Retina (tissue), 1 donor: ENCODE results near the gene BTBD9.

Experiments
- DNase-seq: peaks from one replicate; pipeline ENCODE4 v3.0.0-alpha.2; 2016

Gene BTBD9

DNA sequence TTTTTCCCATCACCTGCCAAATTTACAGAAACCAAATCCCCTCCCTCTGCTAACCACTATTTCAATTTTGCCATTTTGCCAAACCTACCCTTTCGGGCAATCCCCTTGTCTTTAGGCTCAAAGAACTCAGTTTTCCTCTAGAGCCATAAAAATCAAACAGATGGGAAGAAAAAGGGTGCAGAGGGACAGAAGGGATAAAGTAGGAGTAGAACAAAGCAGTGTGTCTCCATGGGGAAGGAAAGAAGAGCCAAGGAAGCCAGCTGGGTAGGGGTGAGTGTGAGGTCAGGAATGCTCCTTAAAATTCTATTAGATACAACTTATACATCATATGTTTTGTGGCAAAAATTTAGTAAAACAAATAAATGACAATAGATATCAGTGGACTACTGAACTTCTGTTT, 316.5 kb downstream of the BTBD9 start:
- no peak for DNase-seq

DNA sequence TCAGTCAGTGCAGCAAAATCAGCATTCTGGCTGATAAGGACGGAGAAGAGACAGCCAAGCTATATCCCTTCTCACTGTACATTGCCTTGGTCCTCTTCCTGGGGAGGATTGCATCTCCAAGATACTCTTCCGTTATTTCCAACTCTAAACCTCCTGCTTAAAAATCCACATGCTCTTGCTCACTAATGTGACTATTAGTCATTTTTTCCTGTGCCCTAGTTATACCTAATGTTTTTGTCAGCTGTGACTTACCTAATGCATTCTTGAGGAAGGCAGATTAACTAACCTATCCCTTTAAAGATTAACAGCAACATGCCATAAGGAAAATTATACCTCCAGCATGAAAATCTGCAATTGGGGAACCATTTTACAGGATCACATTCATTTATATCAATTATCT, 317.6 kb downstream of the BTBD9 start:
- DNase-seq, result no peak

DNA sequence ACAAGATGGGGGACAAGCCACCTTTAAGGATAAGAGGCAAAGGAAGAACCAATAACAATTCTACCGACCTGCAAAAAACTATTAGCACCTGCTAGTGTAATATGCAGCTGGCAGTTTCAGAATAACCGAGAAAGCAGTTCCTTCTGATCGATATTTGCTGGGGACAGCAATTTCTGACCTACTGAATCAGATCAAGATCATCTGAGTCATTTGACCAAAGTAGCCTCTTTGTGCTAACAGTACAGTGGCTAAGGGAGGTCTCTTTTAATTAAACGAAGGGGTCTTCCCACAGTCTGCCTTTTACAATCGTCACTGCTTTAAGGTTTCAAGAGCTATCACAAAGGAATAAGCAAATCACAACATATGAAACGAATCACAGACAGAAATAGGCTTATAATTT, 318.9 kb downstream of the BTBD9 start:
- no peak for DNase-seq

DNA sequence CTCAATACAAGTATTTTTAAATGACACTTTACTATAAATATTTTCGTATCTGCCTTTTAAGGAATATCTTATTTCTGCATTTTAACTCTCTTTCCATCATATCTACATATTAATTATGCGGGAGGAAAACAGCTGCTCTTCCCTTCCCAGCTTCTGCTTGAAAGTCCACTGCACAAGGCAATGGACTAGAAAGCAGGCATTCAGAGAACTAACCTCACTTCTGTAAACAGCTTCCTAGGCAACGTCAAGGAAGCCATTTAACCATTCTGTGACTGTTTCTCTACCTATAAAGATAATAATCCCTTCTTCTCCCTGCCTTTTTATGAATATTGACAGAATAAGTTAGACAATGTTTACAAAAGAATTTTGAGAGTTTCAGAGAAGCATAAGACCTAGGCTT, 319.4 kb downstream of the BTBD9 start:
- no peak for DNase-seq

DNA sequence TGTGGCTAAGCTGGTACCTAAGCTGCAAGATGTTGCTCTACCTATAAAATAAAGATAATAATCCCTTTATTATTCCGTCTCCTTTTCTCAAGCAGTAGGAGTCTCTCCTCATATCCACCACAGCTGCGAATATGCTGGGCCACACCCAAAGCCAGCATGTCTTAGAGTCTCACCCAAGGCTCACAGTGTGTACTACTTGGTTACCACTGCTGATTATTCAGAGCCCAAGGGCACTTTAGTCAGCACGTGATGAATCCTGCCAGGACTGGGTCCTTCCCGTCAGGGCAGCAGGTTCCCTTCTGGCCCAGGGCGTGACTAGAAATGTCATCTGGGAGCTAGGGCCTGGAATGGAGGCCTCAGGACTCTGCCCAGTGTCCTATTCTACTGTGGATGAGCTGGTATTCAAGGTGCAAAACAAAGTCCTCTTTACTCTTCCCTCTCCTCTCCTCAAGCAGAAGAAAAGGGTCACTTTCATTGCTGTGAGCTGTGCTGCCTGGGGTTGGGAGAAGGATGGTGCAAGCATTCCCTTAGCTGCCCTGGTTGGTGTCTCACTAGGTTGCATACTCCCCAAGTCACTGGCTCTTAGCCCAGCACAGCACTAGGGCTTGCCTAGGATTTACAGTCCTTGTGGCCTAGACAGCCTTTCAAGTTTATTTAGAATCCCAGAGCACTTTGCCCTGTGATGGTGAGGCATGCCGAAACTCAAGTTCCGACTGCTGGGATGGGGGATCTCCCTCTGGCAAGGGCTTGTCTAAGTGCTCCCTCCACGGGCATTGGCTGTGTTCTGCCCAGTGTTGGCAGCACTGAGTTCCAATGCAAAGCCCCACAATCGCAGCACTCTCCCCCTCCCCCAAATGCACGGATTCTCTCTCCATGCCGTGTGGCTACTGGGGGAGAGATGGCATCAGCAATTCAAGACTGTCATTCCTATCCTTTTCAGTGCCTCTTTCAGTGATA, 320.2 kb downstream of the BTBD9 start:
- DNase-seq, result no peak

DNA sequence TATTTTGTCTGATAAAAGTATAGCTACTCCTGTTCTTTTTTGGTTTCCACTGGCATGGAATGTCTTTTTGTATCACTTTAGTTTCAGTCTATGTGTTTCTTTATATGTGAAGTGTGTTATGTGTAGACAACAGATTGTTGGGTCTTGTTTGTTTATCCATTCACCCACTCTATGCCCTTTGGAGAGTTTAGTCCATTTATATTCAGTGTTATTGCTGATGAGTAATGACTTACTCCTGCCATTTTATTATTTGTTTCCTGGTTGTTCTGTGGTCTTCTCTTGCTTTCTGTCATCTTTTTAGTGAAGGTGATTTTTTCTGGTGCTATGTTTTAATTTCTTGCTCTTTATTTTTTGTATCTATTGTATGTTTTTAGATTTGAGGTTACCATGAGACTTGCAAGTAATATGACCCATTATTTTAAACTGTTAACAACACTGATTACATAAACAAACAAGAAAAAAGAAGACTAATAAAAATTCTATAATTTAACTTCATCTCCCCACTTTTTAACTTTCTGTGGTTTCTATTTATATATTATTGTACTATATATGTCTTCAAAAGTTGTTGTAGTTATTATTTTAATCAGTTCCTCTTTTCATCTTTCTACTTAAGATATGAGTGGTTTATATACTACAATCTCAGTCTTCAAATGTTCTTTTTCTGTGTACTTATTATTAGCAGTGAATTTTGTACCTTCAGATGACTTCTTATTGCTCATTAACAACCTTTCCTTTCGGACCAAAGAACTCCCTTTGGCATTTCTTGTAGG, 323.4 kb downstream of the BTBD9 start:
- no peak for DNase-seq

DNA sequence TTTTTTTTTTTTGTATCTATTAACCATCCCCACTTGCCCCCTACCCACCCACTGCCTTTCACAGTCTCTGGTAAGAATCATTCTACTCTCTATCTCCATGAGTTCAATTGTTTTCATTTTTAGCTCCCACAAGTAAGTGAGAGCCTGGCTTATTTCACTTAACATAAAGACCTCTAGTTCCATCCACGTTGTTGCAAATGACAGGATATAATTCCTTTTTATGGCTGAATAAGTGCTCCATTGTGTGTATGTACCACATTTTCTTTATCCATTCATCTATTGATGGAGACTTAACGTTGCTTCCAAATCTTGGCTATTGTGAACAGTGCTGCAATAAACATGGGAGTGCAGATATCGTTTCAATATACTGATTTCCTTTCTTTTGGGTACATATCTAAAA, 328.5 kb downstream of the BTBD9 start:
- DNase-seq, result no peak

DNA sequence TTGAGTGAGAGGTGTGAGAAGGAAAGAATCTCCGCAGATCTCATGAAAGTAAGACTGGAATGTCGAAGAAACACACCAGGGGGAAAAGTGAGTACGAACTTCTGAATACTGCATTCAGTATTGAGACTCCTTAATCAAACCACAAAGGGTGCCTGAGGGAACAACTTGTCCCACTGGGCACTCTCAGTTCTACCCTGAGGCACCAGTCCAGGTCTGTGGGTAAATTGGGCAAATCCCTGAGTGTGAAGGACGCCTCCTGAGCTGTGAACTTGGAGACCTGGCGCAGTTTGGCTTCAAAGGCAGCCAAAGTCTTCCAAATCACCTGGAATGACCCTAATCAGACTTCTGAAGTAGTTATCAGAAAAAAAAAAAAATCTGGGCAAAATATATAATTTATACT, 329.7 kb downstream of the BTBD9 start:
- no peak for DNase-seq

DNA sequence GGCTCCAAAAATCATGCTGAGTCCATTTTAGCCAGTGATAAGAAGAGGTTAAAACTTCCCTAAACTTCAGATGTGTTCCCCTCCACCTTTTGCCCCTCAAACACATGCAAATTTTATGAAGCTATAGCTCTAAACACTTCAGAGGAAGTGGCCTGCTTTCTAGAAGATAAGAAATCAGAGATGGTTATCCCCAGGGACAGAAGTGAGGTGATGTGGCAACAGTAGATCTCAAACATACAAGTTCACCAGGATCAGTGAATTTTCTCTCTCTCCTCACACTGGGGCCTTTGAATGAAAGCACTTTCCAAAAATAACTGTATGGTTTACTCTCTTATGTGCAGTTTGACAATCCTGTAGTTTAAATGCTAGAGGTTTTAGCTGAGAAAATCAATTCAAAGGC, 332.0 kb downstream of the BTBD9 start:
- DNase-seq, result no peak

DNA sequence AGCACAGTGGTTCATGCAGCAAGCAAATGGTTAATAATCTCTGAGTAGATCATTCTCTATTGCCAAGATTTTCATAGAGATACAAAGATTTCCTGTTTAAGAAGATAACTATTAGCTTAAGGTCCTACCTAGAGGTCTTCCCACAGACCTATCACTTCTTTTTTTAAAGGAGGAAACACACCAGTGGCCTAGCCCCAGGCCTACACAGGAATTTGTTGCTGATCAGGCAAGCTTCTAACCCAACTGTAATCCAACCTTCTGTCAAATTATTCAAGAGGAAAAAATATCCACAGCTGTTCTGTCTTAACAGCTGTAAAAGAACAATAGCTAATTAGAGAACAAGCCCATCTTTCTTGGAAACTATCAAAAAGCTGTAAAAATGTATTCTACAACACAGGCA, 332.8 kb downstream of the BTBD9 start:
- no peak for DNase-seq

DNA sequence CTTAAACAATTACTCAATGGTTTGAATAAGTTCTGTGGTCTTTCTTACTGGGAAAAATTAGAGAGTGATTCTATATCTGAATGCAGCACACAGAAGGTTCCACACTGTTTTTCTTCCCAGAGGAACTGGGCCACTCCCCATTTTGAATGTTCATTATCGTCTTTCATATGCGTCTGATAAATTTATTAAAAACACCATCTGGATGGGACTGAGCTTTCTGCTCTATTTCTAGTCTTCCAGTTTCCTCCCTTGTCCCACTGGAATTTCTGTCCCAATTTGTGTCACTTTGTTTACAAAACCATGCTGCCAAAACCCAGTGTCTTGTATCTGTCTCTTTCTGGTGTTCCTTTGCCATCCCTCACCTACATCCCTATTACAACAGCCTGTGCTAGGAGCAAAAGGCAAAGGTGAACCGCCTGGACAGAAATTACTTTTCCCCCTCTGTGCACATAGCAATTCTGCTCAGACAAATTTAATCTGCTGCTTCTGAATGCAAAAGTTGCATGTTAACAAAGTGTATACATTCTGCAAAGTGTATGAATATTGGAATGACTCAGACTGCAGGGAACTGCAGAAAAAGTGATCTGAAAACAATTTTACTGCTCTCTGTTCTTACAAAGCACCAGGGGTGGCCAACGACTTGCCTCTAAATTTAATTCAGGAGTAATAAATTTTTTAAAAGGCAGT, 333.6 kb downstream of the BTBD9 start:
- no peak for DNase-seq

DNA sequence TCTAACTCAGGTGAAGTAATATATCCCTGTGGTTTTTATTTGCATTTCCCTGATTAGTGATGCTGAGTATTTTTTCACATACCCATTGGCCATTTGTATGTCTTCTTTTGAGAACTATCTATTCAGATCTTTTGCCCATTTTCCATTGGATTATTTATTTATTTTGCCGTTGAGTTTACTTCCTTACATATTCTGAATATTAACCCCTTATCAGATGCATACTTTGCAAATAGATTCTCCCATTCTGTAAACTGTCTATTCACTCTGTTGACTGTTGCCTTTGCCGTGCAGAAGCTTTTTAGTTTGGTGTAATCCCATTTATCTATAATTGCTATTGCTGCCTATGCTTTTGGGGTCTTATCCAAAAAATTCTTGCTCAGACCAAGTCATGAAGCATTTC, 336.9 kb downstream of the BTBD9 start:
- DNase-seq, result no peak

DNA sequence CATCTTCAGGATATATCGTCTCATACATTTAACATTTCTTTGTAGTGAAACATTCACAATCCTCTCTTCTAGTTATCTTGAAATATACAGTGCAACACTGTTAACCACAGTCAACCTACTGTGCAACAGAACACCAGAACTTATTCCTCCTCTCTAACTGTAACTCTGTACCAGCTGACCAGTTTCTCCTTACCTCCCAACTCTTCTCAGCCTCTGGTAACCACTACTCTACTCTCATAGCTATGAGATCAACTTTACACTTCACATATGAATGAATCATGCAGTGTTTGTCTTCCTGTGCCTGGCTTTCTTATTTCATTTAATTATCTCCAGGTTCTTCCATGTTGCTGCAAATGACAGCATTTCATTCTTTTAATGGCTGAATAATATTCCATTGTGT, 337.6 kb downstream of the BTBD9 start:
- DNase-seq, result no peak

DNA sequence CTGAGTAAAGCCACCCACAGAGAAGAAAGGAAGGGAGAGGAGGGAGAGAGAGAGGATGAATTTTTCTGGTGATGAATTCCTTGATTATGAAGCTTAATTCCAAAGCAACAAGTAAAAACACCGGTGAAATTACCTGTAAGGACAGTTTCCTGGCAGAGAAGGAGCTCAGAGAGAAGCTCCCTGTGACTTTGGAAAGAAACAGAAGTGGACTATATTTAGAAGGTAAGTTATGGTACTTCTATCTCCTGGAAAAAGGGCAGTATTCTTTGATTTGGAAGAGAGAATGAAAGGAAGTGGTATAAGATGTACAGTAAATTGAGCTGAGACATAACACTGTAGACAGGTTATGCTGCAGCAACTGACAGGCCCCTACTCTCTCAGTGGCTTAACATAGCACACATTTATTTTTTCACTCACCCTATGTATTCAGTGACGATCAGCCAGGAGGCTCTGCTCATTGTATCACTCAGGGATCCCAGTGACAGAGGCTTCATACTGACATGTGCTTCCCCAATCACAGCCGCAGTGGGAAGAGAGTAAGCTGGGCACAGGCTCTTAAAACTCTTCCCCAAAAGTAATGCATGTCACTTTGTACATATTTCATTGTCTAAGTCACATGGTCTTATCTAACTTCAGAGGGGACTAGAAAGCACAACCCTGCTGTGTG, 349.5 kb downstream of the BTBD9 start:
- no peak for DNase-seq

DNA sequence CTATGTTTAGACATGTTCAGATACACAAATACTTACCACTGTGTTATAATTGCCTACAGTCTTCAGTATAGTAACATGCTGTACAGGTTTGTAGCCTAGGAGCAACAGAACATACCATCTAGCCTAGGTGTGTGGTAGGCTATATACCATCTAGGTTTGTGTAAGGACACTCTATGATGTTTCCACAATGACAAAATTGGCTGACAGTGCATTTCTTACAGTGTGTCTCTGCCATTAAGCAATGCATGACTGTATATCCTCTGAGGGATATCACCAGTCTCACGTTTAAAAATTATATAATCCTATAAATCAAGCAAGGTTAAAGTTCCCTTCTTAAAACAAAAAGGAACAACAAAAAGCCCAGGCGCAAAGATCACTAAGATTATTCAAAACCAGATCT, 352.2 kb downstream of the BTBD9 start:
- no peak for DNase-seq

DNA sequence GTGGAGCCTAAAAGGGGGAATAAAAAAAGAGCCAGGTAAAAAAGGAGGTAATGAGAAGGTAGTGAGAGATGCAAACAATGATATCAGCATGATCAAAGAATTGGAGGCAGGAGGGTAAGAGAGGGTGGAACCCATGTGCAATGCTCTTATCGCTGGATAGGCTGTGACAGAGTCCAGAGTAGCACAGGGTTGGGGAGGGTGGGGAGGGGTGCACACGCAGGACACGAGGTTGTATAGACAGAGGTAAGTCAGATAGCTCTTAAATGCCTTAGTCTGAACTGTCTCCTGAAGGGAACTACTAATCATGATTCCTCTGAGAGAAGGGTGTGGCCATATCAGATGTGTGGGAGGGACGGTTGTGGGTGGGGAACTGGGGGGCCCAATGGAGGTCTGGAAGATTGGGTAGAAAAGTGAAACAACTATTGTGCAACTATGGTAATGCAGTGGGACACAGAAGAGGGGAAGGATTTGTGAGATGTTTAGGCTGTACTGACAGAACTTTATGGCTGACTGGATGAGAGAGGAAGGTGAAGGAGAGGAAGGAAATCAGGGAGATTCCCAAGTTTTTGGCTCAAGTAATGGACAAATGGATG, 354.8 kb downstream of the BTBD9 start:
- DNase-seq, result no peak

DNA sequence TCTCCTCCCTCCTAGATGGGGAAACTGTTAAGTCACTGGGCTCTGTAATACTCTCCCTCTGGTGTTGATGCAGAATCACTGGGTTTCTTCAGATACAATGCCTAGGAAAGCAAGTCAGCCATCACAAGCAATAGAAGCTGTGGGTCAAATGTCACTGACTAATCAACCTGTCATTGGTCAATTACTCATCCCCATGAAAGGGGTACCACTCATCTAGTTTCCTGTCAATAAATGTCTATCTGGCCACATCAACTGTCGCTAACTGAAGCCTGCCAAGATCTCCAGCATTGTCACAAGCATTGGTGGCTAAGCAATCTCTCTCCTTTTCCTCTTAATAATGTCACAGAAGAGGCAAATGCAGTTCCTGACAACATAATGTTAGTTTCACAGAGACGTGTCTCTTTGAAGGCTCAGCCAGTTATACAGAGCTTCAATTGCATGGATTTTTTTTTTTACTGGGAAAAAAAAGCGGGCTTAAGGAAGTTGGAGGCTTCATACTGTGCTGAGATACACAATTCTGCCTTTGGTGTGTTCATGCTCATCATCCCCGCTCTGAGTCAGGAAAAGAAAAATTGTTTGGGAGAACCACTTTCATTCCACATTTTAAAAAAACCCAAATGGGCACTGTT, 355.9 kb downstream of the BTBD9 start:
- DNase-seq, result no peak

DNA sequence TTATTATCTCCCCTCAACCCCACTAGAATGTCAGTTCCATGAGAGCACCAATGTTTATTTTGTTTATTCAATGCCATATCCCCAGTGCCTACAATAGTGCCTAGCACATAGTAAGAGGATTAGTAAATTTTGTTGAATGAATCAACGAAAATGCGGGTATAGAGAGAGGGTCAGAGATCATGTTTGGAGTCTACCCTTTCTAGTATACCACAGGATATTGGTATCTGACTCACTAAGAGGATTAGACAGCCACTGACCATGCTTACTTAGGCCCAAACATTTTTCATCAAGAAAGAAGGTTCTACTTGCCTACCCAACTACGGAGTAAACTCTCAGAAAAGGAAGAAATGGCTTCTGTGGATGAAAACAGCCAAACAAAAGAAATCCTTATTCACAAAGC, 356.8 kb downstream of the BTBD9 start:
- no peak for DNase-seq

DNA sequence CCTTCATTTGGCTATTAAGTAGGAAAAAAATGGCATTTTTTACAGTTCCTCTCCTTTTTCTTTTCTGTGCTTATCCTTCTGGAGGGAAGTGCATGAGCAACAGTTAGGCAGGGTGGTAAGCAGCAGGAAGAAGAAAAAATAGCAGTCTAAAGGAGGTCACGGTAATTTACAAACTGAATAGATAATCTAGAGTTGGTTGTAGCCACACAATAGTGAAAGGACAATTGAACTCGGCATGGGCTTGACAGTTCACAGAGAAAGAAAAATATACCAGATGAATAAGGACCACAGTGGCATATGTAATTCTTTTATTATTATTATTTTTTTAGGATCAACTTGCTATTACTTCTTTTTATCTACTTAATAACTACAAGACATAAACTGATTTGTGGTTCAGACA, 358.6 kb downstream of the BTBD9 start:
- DNase-seq, result no peak

DNA sequence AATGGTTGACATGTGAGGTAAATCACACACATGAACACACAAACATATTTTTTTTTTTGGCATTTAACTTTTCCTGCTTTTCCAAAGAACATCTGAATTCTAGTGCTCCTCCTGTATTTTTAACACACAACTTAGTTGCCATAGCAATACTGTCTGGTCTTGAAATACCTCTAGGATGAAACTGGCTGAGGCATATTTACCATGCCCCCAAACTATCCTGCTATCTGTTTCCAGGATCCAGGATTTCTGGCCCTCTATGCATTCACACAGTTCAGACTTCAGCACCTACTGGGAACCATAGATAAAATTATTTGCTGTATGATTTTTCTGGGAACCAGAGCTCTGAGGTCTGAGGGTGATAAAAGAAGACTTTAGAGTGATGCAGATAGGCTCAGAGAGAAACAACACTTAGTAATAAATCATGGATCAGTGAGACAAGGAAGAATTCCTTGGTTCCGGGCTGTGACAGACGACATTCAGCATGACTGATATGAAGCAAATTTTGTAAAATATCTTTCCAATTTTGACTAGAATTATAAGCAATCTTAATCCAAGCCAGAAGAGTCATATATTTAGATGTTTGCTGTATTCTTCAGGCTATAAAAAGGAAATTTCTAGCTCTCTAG, 359.7 kb downstream of the BTBD9 start:
- DNase-seq, result no peak

DNA sequence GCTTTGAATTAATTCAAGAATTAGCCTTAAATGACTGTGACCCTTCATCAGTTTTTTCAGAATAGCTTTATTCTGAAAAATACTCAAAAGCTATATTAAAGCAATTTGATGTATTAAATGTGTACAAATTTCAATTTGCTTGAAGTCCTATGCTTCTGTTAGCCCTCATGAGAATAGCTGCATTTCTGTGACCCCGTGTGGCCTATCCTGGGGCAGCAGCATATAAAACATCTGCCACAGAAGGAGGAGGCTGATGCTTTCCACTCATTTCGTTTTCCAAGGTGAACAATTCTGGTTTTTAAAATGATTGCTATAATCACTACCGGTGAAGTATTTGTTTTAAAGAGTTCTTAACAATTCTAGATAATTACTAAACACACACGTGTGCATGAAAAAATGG, 360.3 kb downstream of the BTBD9 start:
- no peak for DNase-seq

DNA sequence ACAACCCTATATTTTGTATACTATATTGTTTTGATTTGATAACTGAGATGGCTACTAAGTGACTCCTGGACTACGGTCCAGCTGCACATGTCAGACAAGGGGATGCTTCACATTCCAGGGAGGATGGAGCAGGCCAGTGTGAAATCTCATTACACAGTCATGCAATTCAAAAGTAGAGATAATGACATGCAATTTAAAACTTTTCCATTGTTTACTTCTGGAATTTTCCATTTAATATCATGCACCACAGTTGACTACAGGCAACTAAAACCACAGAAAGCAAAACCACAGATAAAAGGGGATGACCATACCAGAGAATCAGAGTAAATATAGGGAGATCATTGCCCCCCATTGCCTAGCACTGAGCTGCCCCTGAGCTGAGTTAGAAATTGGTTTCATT, 366.4 kb downstream of the BTBD9 start:
- no peak for DNase-seq
